ENCODE results near the gene UBE4B.

- TF ChIP-seq ZNF280A (IDR thresholded peaks at IDR 0.05; ENCODE audit: low read depth, partially characterized antibody) (no peak), HNRNPH1 (optimal IDR thresholded peaks at IDR 0.05; ENCODE audit: low read depth, low read length) (no peak), CTCF (IDR thresholded peaks at IDR 0.05 in 2 of 3, conservative IDR thresholded peaks at IDR 0.05 in 1 of 3; ENCODE audit: insufficient read depth in 2 of 3, low read depth in 1 of 3, low read length in 3 of 3) (no peak)
Observed at GRCh38 chr1:10225573-10225972, 192.8 kb downstream of the UBE4B start.

Measured in K562 (cell line).